GM19240 (cell line): Measurements from ENCODE around the gene CAMK2A.

Experiments
- DNase-seq: peaks from one replicate; pipeline ENCODE4 v3.0.0; 2011; ENCODE audit warnings: low spot score; ENCODE audit not compliant: insufficient read length

CAMK2A gene

DNA sequence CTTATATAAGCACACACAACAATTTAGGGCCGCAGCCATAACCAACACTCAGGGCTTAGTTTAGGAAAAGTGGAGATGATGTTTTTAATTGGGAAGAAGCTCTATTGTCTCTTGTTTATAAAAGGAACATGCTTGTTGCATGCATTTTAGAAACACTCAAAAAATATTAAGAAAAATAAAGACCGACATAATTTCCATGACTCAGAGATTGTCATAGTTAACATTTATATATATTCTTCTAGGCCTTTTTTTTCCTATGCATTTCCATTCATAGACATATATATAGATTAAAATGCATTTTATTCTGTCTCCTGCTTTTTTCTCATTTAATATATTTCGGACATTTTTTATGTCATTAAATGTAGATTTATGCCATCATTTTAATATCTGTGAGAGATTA, 26.7 kb upstream of the CAMK2A start:
- no peak for DNase-seq

- DNase-seq, result no peak
These were observed 25.7 kb upstream of the CAMK2A start for GRCh38 chr5:150315245-150315644.

DNA sequence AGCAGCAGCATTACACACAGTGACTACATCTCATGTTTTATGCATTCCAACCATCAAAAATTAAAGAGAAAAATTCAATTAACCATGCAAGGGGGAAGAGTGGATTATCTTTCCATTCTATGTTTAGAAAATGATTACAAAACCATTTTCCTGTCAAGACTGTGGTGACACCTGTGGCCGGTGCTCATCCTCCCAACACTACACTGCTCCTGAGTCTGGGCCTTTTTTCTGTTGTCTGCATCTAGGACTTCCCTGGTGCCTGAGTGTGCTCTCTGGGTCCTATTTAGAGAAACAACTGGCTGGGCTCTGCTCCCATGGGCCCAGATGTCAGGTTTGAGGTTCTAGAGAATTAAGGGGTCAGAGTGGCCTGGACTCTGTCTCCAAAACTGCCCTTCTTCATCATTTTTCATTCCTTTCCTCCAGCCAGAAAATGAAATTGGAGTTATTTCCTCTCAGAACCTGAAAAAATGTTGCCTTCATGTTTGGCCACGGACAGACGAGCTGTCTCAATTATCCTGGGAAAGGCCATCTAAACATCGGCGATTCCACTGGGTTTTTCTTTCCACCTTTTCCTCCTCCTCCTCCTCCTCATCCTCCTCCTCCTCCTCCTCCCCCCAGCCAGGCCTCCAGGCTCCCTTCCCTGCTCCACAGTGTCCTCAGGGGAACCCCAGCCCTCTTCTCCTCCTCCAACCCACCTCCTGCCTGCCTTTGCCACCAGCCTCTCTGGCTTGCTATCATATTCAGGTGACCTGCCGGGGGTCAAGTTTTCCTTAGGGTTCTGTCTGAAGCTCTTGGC, 24.5 kb upstream of the CAMK2A start:
- DNase-seq, result no peak

GRCh38 chr5:150313501-150313900, 23.9 kb upstream of the CAMK2A start:
- no peak for DNase-seq

- DNase-seq, result no peak
These were observed 22.9 kb upstream of the CAMK2A start for GRCh38 chr5:150312518-150312917.

GRCh38 chr5:150311015-150311692, 21.6 kb upstream of the CAMK2A start:
- DNase-seq, result no peak

DNA sequence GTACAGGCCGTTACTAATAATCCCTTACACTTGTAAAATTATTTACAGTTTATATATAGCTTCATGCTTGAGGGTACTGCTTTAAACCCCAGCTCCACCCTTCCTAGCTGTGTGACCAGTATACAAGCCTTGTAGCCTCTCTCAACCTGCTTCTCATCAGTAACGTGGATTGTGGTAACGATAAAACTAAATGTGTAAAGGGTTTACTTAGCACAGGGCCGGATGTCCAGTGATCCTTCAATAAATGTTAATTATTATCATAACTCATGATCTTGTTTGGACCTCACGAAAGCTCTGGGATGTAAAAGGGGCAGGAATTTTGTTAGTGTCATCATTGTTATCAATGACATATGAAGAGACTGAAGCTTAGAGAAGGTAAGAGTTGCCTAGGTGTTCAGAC, 20.7 kb upstream of the CAMK2A start:
- DNase-seq, result no peak

GRCh38 chr5:150309886-150310239, 20.3 kb upstream of the CAMK2A start:
- DNase-seq, result no peak

GRCh38 chr5:150309101-150309885, 19.7 kb upstream of the CAMK2A start:
- DNase-seq, result no peak

- no peak for DNase-seq
These were observed 18.2 kb upstream of the CAMK2A start for GRCh38 chr5:150307617-150308426.

- no peak for DNase-seq
These were observed 17.2 kb upstream of the CAMK2A start for GRCh38 chr5:150306775-150307174.

- DNase-seq, result no peak
These were observed 16.0 kb upstream of the CAMK2A start for GRCh38 chr5:150305557-150305956.

GRCh38 chr5:150305095-150305494, 15.5 kb upstream of the CAMK2A start:
- no peak for DNase-seq

DNA sequence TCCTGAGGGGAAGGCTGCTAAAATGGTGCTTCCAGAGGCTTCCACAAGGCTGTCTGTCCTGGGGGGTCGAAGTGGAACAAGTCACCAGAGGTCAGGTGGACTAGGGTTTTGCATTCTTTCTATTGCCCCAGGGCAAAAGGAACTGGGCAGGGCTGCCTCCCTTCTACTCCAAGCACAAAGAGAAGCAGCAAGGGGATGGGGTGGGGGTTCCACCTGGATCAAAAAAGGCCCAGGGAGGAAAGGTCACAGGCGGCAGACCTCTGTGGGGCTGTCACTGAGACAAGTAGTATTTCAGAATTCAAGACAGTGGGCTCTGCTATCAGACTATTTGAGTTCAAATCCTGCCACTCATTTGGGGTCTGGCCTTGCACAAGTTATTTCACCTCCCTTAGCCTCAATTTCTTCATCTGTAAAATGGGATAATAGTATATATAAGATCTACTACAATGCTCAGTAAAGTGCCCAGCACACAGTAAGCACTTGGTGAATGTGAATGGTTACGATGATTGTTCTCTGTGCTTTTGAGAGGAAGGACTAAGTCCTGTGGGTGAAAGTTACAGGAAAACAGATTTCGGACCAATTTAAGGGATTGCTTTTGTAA, 15.0 kb upstream of the CAMK2A start:
- no peak for DNase-seq

DNA sequence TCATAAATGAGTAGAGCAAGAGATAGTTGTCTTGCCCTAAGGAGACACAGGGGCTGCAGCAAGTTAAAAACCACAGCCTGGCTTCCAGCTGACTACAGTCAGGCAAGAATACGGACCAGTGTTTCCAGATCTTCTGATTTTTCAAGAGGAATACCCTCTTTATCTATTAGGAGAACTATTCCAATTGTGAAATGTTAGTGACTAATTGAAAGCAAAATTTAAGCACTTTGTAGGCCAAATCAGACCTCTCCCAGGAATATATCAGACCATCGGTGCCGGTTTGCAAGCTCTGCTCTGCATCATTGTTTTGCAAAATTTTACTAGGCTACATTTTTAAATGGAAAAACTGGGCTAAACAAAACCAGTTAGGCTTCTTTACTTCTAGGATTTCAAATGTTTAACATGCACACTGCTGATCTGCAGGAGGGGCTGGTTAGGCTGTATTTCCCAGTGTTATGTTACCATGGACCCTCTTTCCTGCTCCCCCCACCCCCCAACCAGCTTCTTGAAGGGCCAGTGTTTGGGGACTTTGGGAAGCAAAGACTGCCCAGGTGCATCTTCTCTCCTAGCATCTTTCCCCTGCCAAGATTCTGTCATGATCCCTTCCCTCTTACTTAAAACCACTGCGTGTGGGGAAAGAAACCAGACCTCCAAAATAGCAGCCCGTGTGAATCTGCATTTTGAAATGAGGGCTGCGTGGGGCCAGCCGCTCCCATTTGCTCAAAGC, 14.2 kb upstream of the CAMK2A start:
- no peak for DNase-seq

GRCh38 chr5:150303070-150303615, 13.6 kb upstream of the CAMK2A start:
- no peak for DNase-seq

- no peak for DNase-seq
These were observed 12.9 kb upstream of the CAMK2A start, which contains the start of gene ARSI for GRCh38 chr5:150302301-150303069. Gene ARSI, minus strand, starts transcription at chr5:150302905. Its CDS starts 532 bp downstream, at chr5:150302373.

GRCh38 chr5:150301901-150302300, 12.3 kb upstream of the CAMK2A start:
- no peak for DNase-seq

GRCh38 chr5:150301170-150301505, 11.6 kb upstream of the CAMK2A start:
- no peak for DNase-seq
